Testis (tissue), 2 donors: ENCODE results near the gene PACSIN3.

ENCODE experiments used
- CTCF ChIP-seq, 3 experiments: fragments of 450-650 bp in 2 of 3; fragments of 200-600 bp in 1 of 3; sonication (generic) in 1 of 3; IDR thresholded peaks; one replicate each; pipeline ENCODE4 v1.5.1; 2016 to 2019; ENCODE audit warnings: antibody characterized with exemption in 3 of 3, mild to moderate bottlenecking in 2 of 3, moderate library complexity in 1 of 3
- POLR2A ChIP-seq: fragments of 450-650 bp; IDR thresholded peaks from one replicate; pipeline ENCODE4 v1.6.1; 2017; ENCODE audit warnings: antibody characterized with exemption, mild to moderate bottlenecking, moderate library complexity

- TF ChIP-seq CTCF (IDR thresholded peaks at IDR 0.05), result no peak
- TF ChIP-seq POLR2A, result no peak
Measured at GRCh38 chr11:47137476-47137875, 48.8 kb downstream of the PACSIN3 start.
